Osteocyte (in vitro differentiated cells): Measurements from ENCODE around the gene VPS37B. TPM values are rescaled to one million over a fixed set of nuclear protein-coding genes. Genes with fewer than 3 reads are reported as not detected.

Source experiments
- DNase-seq: peaks from one replicate; pipeline ENCODE4 v3.0.0; 2021; ENCODE audit warnings: mixed read lengths; ENCODE audit not compliant: unreplicated experiment; ENCODE audit errors: extremely low spot score
- H3K27ac Mint-ChIP-seq: one replicate; pipeline ENCODE4 v1.8.0; 2021; ENCODE audit warnings: mild to moderate bottlenecking, mixed read lengths; ENCODE audit not compliant: unreplicated experiment
- H3K27me3 Mint-ChIP-seq: one replicate; pipeline ENCODE4 v1.8.0; 2021; ENCODE audit warnings: mixed read lengths; ENCODE audit not compliant: unreplicated experiment
- H3K36me3 Mint-ChIP-seq: one replicate; pipeline ENCODE4 v1.8.0; 2021; ENCODE audit warnings: mixed read lengths; ENCODE audit not compliant: unreplicated experiment
- H3K4me1 Mint-ChIP-seq: one replicate; pipeline ENCODE4 v1.8.0; 2021; ENCODE audit warnings: mixed read lengths; ENCODE audit not compliant: unreplicated experiment
- H3K4me3 Mint-ChIP-seq: one replicate; pipeline ENCODE4 v1.8.0; 2021; ENCODE audit warnings: mild to moderate bottlenecking, moderate library complexity, mixed read lengths; ENCODE audit not compliant: unreplicated experiment
- H3K9me3 Mint-ChIP-seq: one replicate; pipeline ENCODE4 v1.8.0; 2021; ENCODE audit warnings: mixed read lengths; ENCODE audit not compliant: unreplicated experiment
- total RNA-seq: library from RNA; stranded (reverse); gene quantifications from 2 replicates; pipeline ENCODE4 v1.2.1, GENCODE V29; 2021
- TF ChIP-seq, protein P1 (sequence below): fragments of 200-600 bp; sonication (generic); IDR thresholded peaks from 2 replicates; pipeline ENCODE4 v1.5.0; 2021; ENCODE audit warnings: antibody characterized with exemption, mild to moderate bottlenecking, moderate library complexity

VPS37B gene
- total RNA-seq, 1 donor from 2014 or later, result 27.5 TPM

DNA sequence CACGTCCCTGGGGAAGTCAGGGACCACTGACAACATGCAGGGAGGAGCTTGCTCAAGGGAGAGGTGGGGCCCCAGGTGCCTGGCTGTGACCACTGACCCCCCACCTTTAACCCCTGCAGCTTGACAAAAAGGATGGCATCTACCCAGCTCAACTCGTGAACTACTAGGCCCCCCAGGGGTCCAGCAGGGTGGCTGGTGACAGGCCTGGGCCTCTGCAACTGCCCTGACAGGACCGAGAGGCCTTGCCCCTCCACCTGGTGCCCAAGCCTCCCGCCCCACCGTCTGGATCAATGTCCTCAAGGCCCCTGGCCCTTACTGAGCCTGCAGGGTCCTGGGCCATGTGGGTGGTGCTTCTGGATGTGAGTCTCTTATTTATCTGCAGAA lies 34.3 kb downstream of the VPS37B start:
- H3K27ac Mint-ChIP-seq, result no peak overlapping the region
- H3K27me3 Mint-ChIP-seq, result no peaks in the 10 kb centered on the region
- no peak for DNase-seq
- H3K9me3 Mint-ChIP-seq, result no peaks in the 10 kb centered on the region
- H3K4me3 Mint-ChIP-seq, result no peak overlapping the region
- peaks cover 12% of the 10 kb centered on the region for H3K36me3 Mint-ChIP-seq
- H3K4me1 Mint-ChIP-seq, result peaks cover 5% of the 10 kb centered on the region
- TF ChIP-seq, protein P1, sequence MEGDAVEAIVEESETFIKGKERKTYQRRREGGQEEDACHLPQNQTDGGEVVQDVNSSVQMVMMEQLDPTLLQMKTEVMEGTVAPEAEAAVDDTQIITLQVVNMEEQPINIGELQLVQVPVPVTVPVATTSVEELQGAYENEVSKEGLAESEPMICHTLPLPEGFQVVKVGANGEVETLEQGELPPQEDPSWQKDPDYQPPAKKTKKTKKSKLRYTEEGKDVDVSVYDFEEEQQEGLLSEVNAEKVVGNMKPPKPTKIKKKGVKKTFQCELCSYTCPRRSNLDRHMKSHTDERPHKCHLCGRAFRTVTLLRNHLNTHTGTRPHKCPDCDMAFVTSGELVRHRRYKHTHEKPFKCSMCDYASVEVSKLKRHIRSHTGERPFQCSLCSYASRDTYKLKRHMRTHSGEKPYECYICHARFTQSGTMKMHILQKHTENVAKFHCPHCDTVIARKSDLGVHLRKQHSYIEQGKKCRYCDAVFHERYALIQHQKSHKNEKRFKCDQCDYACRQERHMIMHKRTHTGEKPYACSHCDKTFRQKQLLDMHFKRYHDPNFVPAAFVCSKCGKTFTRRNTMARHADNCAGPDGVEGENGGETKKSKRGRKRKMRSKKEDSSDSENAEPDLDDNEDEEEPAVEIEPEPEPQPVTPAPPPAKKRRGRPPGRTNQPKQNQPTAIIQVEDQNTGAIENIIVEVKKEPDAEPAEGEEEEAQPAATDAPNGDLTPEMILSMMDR, result no peak

DNA sequence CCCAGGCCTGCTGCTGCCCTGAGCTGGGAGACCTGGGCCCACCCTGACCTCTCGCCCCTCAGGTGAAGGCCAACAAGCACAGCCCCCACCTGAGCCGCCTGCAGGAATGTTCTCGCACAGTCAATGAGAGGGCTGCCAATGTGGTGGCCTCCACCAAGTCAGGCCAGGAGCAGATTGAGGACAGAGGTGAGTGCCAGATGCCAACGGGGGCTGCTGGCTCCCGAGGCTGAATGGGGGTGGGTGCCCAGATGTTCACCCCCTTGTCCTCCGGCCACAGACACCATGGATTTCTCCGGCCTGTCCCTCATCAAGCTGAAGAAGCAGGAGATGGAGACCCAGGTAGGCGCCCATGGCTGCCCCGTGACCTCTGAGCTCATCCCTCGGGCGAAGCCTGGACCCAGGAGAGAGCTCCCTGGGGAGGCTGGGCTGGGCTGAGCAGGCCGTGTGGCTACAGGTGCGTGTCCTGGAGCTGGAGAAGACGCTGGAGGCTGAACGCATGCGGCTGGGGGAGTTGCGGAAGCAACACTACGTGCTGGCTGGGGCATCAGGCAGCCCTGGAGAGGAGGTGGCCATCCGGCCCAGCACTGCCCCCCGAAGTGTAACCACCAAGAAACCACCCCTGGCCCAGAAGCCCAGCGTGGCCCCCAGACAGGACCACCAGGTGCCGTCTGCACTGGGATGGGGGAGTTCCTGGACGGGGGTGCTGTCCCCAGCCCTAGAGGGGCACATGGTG lies 34.9 kb downstream of the VPS37B start:
- no peak overlapping the region for H3K27ac Mint-ChIP-seq

DNA sequence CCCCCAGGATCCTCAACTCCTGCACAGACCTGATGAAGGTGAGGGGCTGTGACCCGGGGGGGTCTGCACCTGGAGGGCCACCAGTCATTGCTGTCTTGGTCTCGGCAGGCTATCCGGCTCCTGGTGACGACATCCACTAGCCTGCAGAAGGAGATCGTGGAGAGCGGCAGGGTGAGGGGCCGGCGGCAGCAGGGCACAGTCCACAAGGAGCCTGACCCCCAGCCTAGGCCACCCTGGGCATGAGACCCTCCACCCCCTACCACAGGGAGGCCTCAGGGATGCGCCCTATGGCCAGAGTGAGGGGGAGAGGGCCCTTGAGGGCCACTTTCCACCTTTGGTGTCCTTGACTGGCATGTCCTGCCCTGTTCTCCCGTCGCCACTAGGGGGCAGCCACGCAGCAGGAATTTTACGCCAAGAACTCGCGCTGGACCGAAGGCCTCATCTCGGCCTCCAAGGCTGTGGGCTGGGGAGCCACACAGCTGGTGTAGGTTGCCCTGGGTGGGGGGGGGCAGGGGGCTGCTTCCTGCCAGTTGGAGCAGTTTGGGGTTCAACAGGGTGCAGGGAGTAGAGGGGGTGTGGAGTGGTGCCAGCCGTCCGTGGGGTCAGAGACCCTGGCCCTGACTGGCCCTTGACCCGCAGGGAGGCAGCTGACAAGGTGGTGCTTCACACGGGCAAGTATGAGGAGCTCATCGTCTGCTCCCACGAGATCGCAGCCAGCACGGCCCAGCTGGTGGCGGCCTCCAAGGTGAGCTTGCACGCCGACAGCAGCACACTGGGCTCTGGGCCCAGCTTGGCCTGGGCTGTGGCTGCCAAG lies 35.7 kb downstream of the VPS37B start:
- H3K4me1 Mint-ChIP-seq, result peaks cover 5% of the 10 kb centered on the region
- peak; percentile 94 for DNase-seq
- no peak overlapping the region for H3K27ac Mint-ChIP-seq
- TF ChIP-seq, protein P1, result peak; percentile 85
- peaks cover 10% of the 10 kb centered on the region for H3K36me3 Mint-ChIP-seq
- H3K4me3 Mint-ChIP-seq, result no peak overlapping the region
- H3K27me3 Mint-ChIP-seq, result no peaks in the 10 kb centered on the region
- H3K9me3 Mint-ChIP-seq, result no peaks in the 10 kb centered on the region

More for the DNA sequence above, 34.9 kb downstream of the VPS37B start:
- H3K36me3 Mint-ChIP-seq, result peaks cover 11% of the 10 kb centered on the region
- no peaks in the 10 kb centered on the region for H3K27me3 Mint-ChIP-seq
- no peak for DNase-seq
- H3K4me3 Mint-ChIP-seq, result no peak overlapping the region
- peaks cover 5% of the 10 kb centered on the region for H3K4me1 Mint-ChIP-seq
- TF ChIP-seq, protein P1, result no peak
- no peaks in the 10 kb centered on the region for H3K9me3 Mint-ChIP-seq

DNA sequence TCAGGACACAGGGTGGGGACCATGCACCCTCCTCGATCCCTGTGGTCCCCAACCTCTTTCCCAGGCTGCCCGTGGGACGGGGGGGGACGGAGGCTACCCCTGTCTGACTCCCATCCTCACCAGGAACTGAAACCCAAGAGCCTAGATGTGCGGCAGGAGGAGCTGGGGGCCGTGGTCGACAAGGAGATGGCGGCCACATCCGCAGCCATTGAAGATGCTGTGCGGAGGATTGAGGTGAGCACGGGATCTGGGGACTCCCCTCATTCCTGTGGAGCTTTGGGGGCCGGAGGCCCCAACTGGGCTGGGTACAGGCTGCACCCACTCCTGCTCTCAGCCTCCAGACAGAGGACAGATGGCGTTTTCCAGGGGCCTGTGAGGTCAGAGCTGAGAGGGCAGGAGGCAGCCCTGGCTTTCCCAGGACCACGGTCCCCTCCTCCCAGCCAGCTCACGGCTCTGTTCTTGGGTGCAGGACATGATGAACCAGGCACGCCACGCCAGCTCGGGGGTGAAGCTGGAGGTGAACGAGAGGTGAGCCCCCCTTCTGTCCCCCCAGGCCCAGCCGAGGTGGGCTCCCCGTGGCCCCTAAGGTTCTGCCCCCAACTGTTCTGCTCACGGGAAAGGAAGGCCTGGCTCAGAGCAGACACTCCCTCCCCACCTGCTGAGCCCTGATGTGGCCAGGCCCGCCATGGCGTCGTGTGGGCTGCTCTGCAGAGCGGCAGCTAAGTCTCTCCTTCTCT lies 36.5 kb downstream of the VPS37B start:
- Mint-ChIP-seq H3K27me3 (no peaks in the 10 kb centered on the region), H3K4me1 (peaks cover 5% of the 10 kb centered on the region), H3K9me3 (no peaks in the 10 kb centered on the region), H3K36me3 (peaks cover 3% of the 10 kb centered on the region), H3K4me3 (no peak overlapping the region), H3K27ac (no peak overlapping the region)
- TF ChIP-seq, protein P1, result no peak
- DNase-seq, result no peak
